Subcutaneous abdominal adipose tissue (tissue), 5 donors: Measurements from ENCODE around the gene RUNX3.

Source experiments
- H3K27ac ChIP-seq: one replicate; pipeline ENCODE4 v1.7.0; 2013; ENCODE audit warnings: low read depth, mild to moderate bottlenecking, inconsistent platforms, low read length, moderate library complexity
- H3K27me3 ChIP-seq, 5 donors: one replicate each; pipeline ENCODE4 v1.7.0; 2013; ENCODE audit warnings: low read length in 5 of 5, inconsistent platforms in 1 of 5; ENCODE audit not compliant: control insufficient read depth in 5 of 5, insufficient read depth in 4 of 5
- H3K36me3 ChIP-seq, 5 donors: one replicate each; pipeline ENCODE4 v1.7.0; 2013; ENCODE audit warnings: low read length in 5 of 5; ENCODE audit not compliant: control insufficient read depth in 5 of 5, insufficient read depth in 5 of 5
- H3K4me1 ChIP-seq, 5 donors: one replicate each; pipeline ENCODE4 v1.7.0; 2013; ENCODE audit warnings: low read length in 5 of 5, mild to moderate bottlenecking in 3 of 5, moderate library complexity in 1 of 5; ENCODE audit not compliant: control insufficient read depth in 5 of 5, insufficient read depth in 5 of 5
- H3K4me3 ChIP-seq, 5 donors: one replicate each; pipeline ENCODE4 v1.7.0; 2013; ENCODE audit warnings: low read length in 5 of 5, low read depth in 1 of 5
- H3K9ac ChIP-seq, 5 donors: one replicate each; pipeline ENCODE4 v1.7.0; 2013; ENCODE audit warnings: low read length in 5 of 5, mild to moderate bottlenecking in 4 of 5, moderate library complexity in 3 of 5
- H3K9me3 ChIP-seq, 5 donors: one replicate each; pipeline ENCODE4 v1.7.0; 2013; ENCODE audit warnings: low read length in 5 of 5; ENCODE audit not compliant: control insufficient read depth in 5 of 5
- donor health status: healthy.
- donor health status: healthy.
- donor health status: healthy.
- donor health status: healthy.
- donor health status: healthy.

Gene RUNX3

GRCh38 chr1:24914226-24915069 is 15.6 kb downstream of the RUNX3 start:
- H3K27ac ChIP-seq: no peak overlapping the region
- H3K27me3 ChIP-seq: peaks cover 0 to 5% (median 4%) of the 10 kb centered on the region in 5 donors
- peaks cover 0 to 5% (median 0%) of the 10 kb centered on the region in 5 donors for H3K36me3 ChIP-seq
- no peak overlapping the region for H3K4me3 ChIP-seq
- H3K4me1 ChIP-seq: peaks cover under 1 to 40% (median 22%) of the 10 kb centered on the region in 5 donors
- H3K9ac ChIP-seq: peak overlapping the region in 1 of 5 donors; percentile 26
- no peaks in the 10 kb centered on the region for H3K9me3 ChIP-seq

GRCh38 chr1:24913616-24914225 is 16.4 kb downstream of the RUNX3 start:
- Histone ChIP-seq H3K4me1 (peaks cover 2 to 46% (median 28%) of the 10 kb centered on the region in 5 donors), H3K27me3 (peaks cover 0 to 5% (median 4%) of the 10 kb centered on the region in 5 donors), H3K9me3 (no peaks in the 10 kb centered on the region), H3K4me3 (no peak overlapping the region), H3K36me3 (peaks cover 0 to 5% (median 0%) of the 10 kb centered on the region in 5 donors), H3K27ac (no peak overlapping the region), H3K9ac (no peak overlapping the region)

- peaks cover 2 to 46% (median 28%) of the 10 kb centered on the region in 5 donors for H3K4me1 ChIP-seq
- peaks cover 0 to 5% (median 0%) of the 10 kb centered on the region in 5 donors for H3K36me3 ChIP-seq
- H3K9ac ChIP-seq: no peak overlapping the region
- H3K27ac ChIP-seq: no peak overlapping the region
- no peak overlapping the region for H3K4me3 ChIP-seq
- H3K27me3 ChIP-seq: peaks cover 0 to 5% (median 4%) of the 10 kb centered on the region in 5 donors
- H3K9me3 ChIP-seq: no peaks in the 10 kb centered on the region
Measured at GRCh38 chr1:24913274-24913604, 16.8 kb downstream of the RUNX3 start.

- H3K27ac ChIP-seq: no peak overlapping the region
Measured at GRCh38 chr1:24912376-24913273, 17.5 kb downstream of the RUNX3 start.

GRCh38 chr1:24911651-24912155 is 18.4 kb downstream of the RUNX3 start:
- Histone ChIP-seq H3K9ac (peak overlapping the region in 2 of 5 donors; percentile 8 to 22), H3K27me3 (peaks cover 0 to 4% (median 2%) of the 10 kb centered on the region in 5 donors), H3K4me1 (peaks cover 2 to 46% (median 28%) of the 10 kb centered on the region in 5 donors), H3K27ac (peak overlapping the region; percentile 6), H3K36me3 (no peaks in the 10 kb centered on the region), H3K4me3 (no peak overlapping the region), H3K9me3 (no peaks in the 10 kb centered on the region)

More at GRCh38 chr1:24912376-24913273, 17.5 kb downstream of the RUNX3 start:
- no peaks in the 10 kb centered on the region for H3K9me3 ChIP-seq
- no peak overlapping the region for H3K4me3 ChIP-seq
- H3K4me1 ChIP-seq: peaks cover 2 to 46% (median 28%) of the 10 kb centered on the region in 5 donors
- peak overlapping the region in 1 of 5 donors; percentile 8 for H3K9ac ChIP-seq
- H3K36me3 ChIP-seq: peaks cover 0 to 5% (median 0%) of the 10 kb centered on the region in 5 donors
- H3K27me3 ChIP-seq: peaks cover 0 to 4% (median 2%) of the 10 kb centered on the region in 5 donors

- Histone ChIP-seq H3K9ac (no peak overlapping the region), H3K27me3 (peaks cover 0 to 4% (median under 1%) of the 10 kb centered on the region in 5 donors), H3K9me3 (no peaks in the 10 kb centered on the region), H3K4me3 (no peak overlapping the region), H3K4me1 (peaks cover 2 to 46% (median 28%) of the 10 kb centered on the region in 5 donors), H3K36me3 (no peaks in the 10 kb centered on the region), H3K27ac (peak overlapping the region; percentile 6)
Measured at GRCh38 chr1:24910751-24911650, 19.1 kb downstream of the RUNX3 start.

- Histone ChIP-seq H3K36me3 (no peaks in the 10 kb centered on the region), H3K4me3 (no peak overlapping the region), H3K27ac (no peak overlapping the region), H3K9ac (no peak overlapping the region), H3K9me3 (no peaks in the 10 kb centered on the region), H3K4me1 (peaks cover 2 to 46% (median 28%) of the 10 kb centered on the region in 5 donors), H3K27me3 (peaks cover 0 to 3% (median 0%) of the 10 kb centered on the region in 5 donors)
Measured at GRCh38 chr1:24910210-24910609, 19.9 kb downstream of the RUNX3 start.

GRCh38 chr1:24909388-24909898 is 20.6 kb downstream of the RUNX3 start:
- H3K4me3 ChIP-seq: peak overlapping the region in 4 of 5 donors; percentile 3 to 48 (median 11)
- H3K27me3 ChIP-seq: peaks cover 0 to 5% (median 0%) of the 10 kb centered on the region in 5 donors
- H3K9me3 ChIP-seq: no peaks in the 10 kb centered on the region
- H3K27ac ChIP-seq: no peak overlapping the region
- H3K36me3 ChIP-seq: no peaks in the 10 kb centered on the region
- H3K9ac ChIP-seq: peak overlapping the region in 2 of 5 donors; percentile 4 to 38
- peaks cover 2 to 42% (median 26%) of the 10 kb centered on the region in 5 donors for H3K4me1 ChIP-seq
